Liver (tissue), 3 donors: ENCODE measurements around the gene L3MBTL1.

Experiments
- CTCF ChIP-seq: fragments of 150-350 bp; IDR thresholded peaks from 2 replicates; pipeline ENCODE4 v1.5.1; 2017; ENCODE audit warnings: improper control_type of control experiment, low read depth, low read length; ENCODE audit not compliant: missing input control
- FOXA1 ChIP-seq: IDR thresholded peaks from 2 replicates; pipeline ENCODE4 v1.6.1; 2016; ENCODE audit warnings: antibody characterized with exemption
- TAF1 ChIP-seq: conservative IDR thresholded peaks from 2 replicates; pipeline ENCODE4 v1.6.1; 2016; ENCODE audit warnings: antibody characterized with exemption, mild to moderate bottlenecking
- donor health status: healthy.
- donor health status: healthy.

- TF ChIP-seq CTCF: no peak
- no peak for TF ChIP-seq FOXA1
- TF ChIP-seq TAF1: no peak
Observed at GRCh38 chr20:43590392-43591303, 83.2 kb downstream of the L3MBTL1 start, which contains the start of gene IFT52.
